Neural progenitor cell (in vitro differentiated cells): ENCODE results near the gene GAB4. TPM values are rescaled to one million over a fixed set of nuclear protein-coding genes. Genes with fewer than 3 reads are reported as not detected.

ENCODE experiments used
- DNase-seq: peaks from one replicate; pipeline ENCODE4 v3.0.0-alpha.2; 2016; ENCODE audit warnings: low spot score
- H2AFZ ChIP-seq: fragments of 200-600 bp; sonication (generic); replicated peaks from 2 replicates; pipeline ENCODE4 v1.6.1; 2016; ENCODE audit warnings: antibody characterized with exemption
- H3F3A ChIP-seq: fragments of 200-600 bp; sonication (generic); 2 replicates; pipeline ENCODE4 v1.6.1; 2016; ENCODE audit warnings: antibody characterized with exemption, low read depth
- H3K27ac ChIP-seq: fragments of 200-600 bp; sonication (generic); 2 replicates; pipeline ENCODE4 v1.5.1; 2016; ENCODE audit warnings: mild to moderate bottlenecking
- H3K27me3 ChIP-seq: fragments of 200-600 bp; sonication (generic); 2 replicates; pipeline ENCODE4 v1.6.1; 2016; ENCODE audit warnings: mild to moderate bottlenecking, moderate library complexity
- H3K36me3 ChIP-seq: fragments of 200-600 bp; sonication (generic); 2 replicates; pipeline ENCODE4 v1.5.1; 2016
- H3K4me1 ChIP-seq: fragments of 200-600 bp; sonication (generic); 2 replicates; pipeline ENCODE4 v1.6.1; 2016; ENCODE audit warnings: mixed run types
- H3K4me2 ChIP-seq: fragments of 200-600 bp; sonication (generic); 2 replicates; pipeline ENCODE4 v1.6.1; 2016
- H3K4me3 ChIP-seq: fragments of 200-600 bp; sonication (generic); 2 replicates; pipeline ENCODE4 v1.5.1; 2016
- H3K79me2 ChIP-seq: fragments of 200-600 bp; sonication (generic); 2 replicates; pipeline ENCODE4 v1.6.1; 2016; ENCODE audit warnings: low read depth
- H3K9ac ChIP-seq: fragments of 200-600 bp; sonication (generic); 2 replicates; pipeline ENCODE4 v1.6.1; 2016
- H3K9me3 ChIP-seq: fragments of 200-600 bp; sonication (generic); 2 replicates; pipeline ENCODE4 v1.5.1; 2016; ENCODE audit warnings: low read depth
- H4K20me1 ChIP-seq: fragments of 200-600 bp; sonication (generic); 2 replicates; pipeline ENCODE4 v1.6.1; 2016; ENCODE audit warnings: low read depth
- H3K27ac Mint-ChIP-seq: 3 replicates; pipeline ENCODE4 v1.8.0; 2021; ENCODE audit warnings: mixed read lengths
- H3K27me3 Mint-ChIP-seq: 2 replicates; pipeline ENCODE4 v1.8.0; 2022; ENCODE audit warnings: low read depth, mild to moderate bottlenecking, inconsistent platforms, moderate library complexity, mixed read lengths; ENCODE audit not compliant: insufficient read depth
- H3K36me3 Mint-ChIP-seq: 3 replicates; pipeline ENCODE4 v1.8.0; 2021; ENCODE audit warnings: mixed read lengths
- H3K4me1 Mint-ChIP-seq: 3 replicates; pipeline ENCODE4 v1.8.0; 2021; ENCODE audit warnings: mixed read lengths
- H3K4me3 Mint-ChIP-seq: 3 replicates; pipeline ENCODE4 v1.8.0; 2021; ENCODE audit warnings: mild to moderate bottlenecking, moderate library complexity, mixed read lengths
- H3K9me3 Mint-ChIP-seq: 3 replicates; pipeline ENCODE4 v1.8.0; 2020; ENCODE audit warnings: mixed read lengths
- CTCF ChIP-seq: fragments of 200-600 bp; sonication (generic); IDR thresholded peaks from 2 replicates; pipeline ENCODE4 v1.5.1; 2017; ENCODE audit warnings: antibody characterized with exemption, mild to moderate bottlenecking
- EZH2 ChIP-seq: fragments of 200-600 bp; sonication (generic); IDR thresholded peaks from 2 replicates; pipeline ENCODE4 v1.6.1; 2017; ENCODE audit warnings: antibody characterized with exemption, mild to moderate bottlenecking, moderate library complexity
- EZH2phosphoT487 ChIP-seq: fragments of 200-600 bp; sonication (generic); IDR thresholded peaks from 2 replicates; pipeline ENCODE4 v1.6.1; 2017; ENCODE audit warnings: antibody characterized with exemption
- total RNA-seq: library from RNA; depleted of rRNA; stranded (reverse); fragments of >200 nt; gene quantifications from 2 replicates; pipeline ENCODE4 v1.2.3, GENCODE V29; 2015; ENCODE audit warnings: low replicate concordance

The GAB4 gene
- total RNA-seq, 1 donor from 2014 or later = 0.07 TPM

GRCh38 chr22:16967453-16968217 is 40.4 kb downstream of the GAB4 start:
- Mint-ChIP-seq H3K36me3 (no peaks in the 10 kb centered on the region), H3K4me3 (no peak overlapping the region), H3K27me3 (peaks cover under 1% of the 10 kb centered on the region), H3K9me3 (peaks cover 28% of the 10 kb centered on the region), H3K27ac (no peak overlapping the region), H3K4me1 (no peaks in the 10 kb centered on the region)
- Histone ChIP-seq H3K27me3 (no peaks in the 10 kb centered on the region), H3K4me3 (no peak overlapping the region), H3K36me3 (no peaks in the 10 kb centered on the region), H3K9me3 (no peaks in the 10 kb centered on the region), H3K9ac (no peak overlapping the region), H3K4me2 (no peak overlapping the region), H3K27ac (no peak overlapping the region), H2AFZ (no peak overlapping the region), H4K20me1 (no peaks in the 10 kb centered on the region), H3K4me1 (no peaks in the 10 kb centered on the region), H3F3A (no peaks in the 10 kb centered on the region), H3K79me2 (no peaks in the 10 kb centered on the region)
- no peak for DNase-seq
- TF ChIP-seq EZH2phosphoT487 (no peak), EZH2 (no peak), CTCF (no peak)

GRCh38 chr22:16966251-16966650 is 41.8 kb downstream of the GAB4 start:
- no peak for TF ChIP-seq EZH2phosphoT487
- Mint-ChIP-seq H3K27ac (no peak overlapping the region), H3K9me3 (peaks cover 29% of the 10 kb centered on the region), H3K4me3 (no peak overlapping the region), H3K27me3 (no peaks in the 10 kb centered on the region), H3K4me1 (no peaks in the 10 kb centered on the region), H3K36me3 (no peaks in the 10 kb centered on the region)
- Histone ChIP-seq H3K27ac (no peak overlapping the region), H3K36me3 (no peaks in the 10 kb centered on the region), H3K4me1 (no peaks in the 10 kb centered on the region), H3K9ac (no peak overlapping the region), H3K79me2 (no peaks in the 10 kb centered on the region), H2AFZ (no peak overlapping the region), H3K4me3 (no peak overlapping the region), H4K20me1 (no peaks in the 10 kb centered on the region), H3F3A (no peaks in the 10 kb centered on the region), H3K27me3 (no peaks in the 10 kb centered on the region), H3K9me3 (no peaks in the 10 kb centered on the region), H3K4me2 (no peak overlapping the region)
- no peak for DNase-seq

- TF ChIP-seq CTCF (no peak), EZH2phosphoT487 (no peak), EZH2 (no peak)
- DNase-seq = no peak
- H2AFZ ChIP-seq = no peak overlapping the region
- no peak overlapping the region for H3K4me3 ChIP-seq
- no peaks in the 10 kb centered on the region for H3K36me3 Mint-ChIP-seq
- no peak overlapping the region for H3K27ac Mint-ChIP-seq
- H3F3A ChIP-seq = no peaks in the 10 kb centered on the region
- no peaks in the 10 kb centered on the region for H3K4me1 Mint-ChIP-seq
- no peaks in the 10 kb centered on the region for H3K9me3 ChIP-seq
- H4K20me1 ChIP-seq = no peaks in the 10 kb centered on the region
- no peaks in the 10 kb centered on the region for H3K27me3 ChIP-seq
- no peak overlapping the region for H3K27ac ChIP-seq
- no peaks in the 10 kb centered on the region for H3K36me3 ChIP-seq
- H3K9ac ChIP-seq = no peak overlapping the region
- no peaks in the 10 kb centered on the region for H3K27me3 Mint-ChIP-seq
- H3K4me3 Mint-ChIP-seq = no peak overlapping the region
- no peaks in the 10 kb centered on the region for H3K79me2 ChIP-seq
- H3K9me3 Mint-ChIP-seq = peaks cover 35% of the 10 kb centered on the region
- H3K4me2 ChIP-seq = no peak overlapping the region
- H3K4me1 ChIP-seq = no peaks in the 10 kb centered on the region
Observed at GRCh38 chr22:16965560-16965959, 42.5 kb downstream of the GAB4 start.

- no peak overlapping the region for H3K4me2 ChIP-seq
- Mint-ChIP-seq H3K4me1 (no peaks in the 10 kb centered on the region), H3K27ac (no peak overlapping the region), H3K9me3 (peaks cover 35% of the 10 kb centered on the region), H3K36me3 (no peaks in the 10 kb centered on the region), H3K4me3 (no peak overlapping the region), H3K27me3 (no peaks in the 10 kb centered on the region)
- no peaks in the 10 kb centered on the region for H3K36me3 ChIP-seq
- H3K4me3 ChIP-seq = no peak overlapping the region
- no peak for DNase-seq
- H4K20me1 ChIP-seq = no peaks in the 10 kb centered on the region
- no peaks in the 10 kb centered on the region for H3K4me1 ChIP-seq
- H3K9ac ChIP-seq = no peak overlapping the region
- no peak overlapping the region for H3K27ac ChIP-seq
- TF ChIP-seq EZH2 = no peak
- no peak for TF ChIP-seq CTCF
- TF ChIP-seq EZH2phosphoT487 = no peak
- no peaks in the 10 kb centered on the region for H3K79me2 ChIP-seq
- H2AFZ ChIP-seq = no peak overlapping the region
- H3K9me3 ChIP-seq = no peaks in the 10 kb centered on the region
- H3K27me3 ChIP-seq = no peaks in the 10 kb centered on the region
- H3F3A ChIP-seq = no peaks in the 10 kb centered on the region
Observed at GRCh38 chr22:16965083-16965482, 42.9 kb downstream of the GAB4 start.
